Measurements from ENCODE around the gene EFNA2. TPM values are rescaled to one million over a fixed set of nuclear protein-coding genes. Genes with fewer than 3 reads are reported as not detected.
"Not testable (repeated sequence)": the region's sequence is repeated elsewhere in the genome, so short reads cannot be mapped to it uniquely, and the experiment has no call there.

EFNA2 gene
- total RNA-seq, 1 donor from 2014 or later, result not detected

DNA sequence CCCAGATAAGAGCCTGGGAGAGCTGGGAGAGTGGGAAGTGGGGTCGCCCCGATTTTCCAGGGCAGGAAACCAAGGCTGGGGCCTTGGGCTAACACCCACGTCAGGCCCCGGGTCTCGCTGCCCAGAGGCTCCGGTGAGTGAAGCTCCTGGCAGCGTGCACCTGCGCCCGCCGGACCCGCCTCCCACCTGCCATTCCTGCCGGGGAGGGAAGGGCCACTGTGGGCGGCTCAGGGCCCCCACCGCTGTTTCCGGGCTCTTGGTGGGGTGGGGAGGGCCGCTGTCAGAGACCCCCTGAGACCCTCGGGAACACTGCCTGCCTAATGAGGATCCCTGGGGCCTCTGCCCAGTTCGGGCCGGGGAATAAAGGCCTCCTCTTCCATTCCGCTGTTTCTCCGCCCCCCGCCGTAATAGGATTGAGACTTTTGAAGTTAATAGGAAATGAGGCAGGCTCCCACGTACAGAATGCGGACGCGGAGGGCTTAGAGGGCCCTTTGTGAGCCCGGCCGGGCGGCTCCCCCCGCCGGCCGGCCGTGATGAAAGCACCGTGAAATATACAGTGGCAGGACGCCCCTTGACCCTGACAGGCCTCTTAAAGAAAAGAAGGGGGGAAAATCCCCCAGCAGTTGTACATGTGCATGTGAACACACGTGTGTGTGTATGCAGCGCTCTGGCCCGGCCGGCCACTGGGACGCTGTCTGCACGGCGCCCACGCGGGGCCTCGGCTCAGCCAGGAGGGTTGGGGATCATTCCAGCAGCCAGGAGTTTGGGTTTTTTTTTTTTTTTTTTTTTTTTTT lies 33.2 kb downstream of the EFNA2 start:
- DNase-seq, result no peak

DNA sequence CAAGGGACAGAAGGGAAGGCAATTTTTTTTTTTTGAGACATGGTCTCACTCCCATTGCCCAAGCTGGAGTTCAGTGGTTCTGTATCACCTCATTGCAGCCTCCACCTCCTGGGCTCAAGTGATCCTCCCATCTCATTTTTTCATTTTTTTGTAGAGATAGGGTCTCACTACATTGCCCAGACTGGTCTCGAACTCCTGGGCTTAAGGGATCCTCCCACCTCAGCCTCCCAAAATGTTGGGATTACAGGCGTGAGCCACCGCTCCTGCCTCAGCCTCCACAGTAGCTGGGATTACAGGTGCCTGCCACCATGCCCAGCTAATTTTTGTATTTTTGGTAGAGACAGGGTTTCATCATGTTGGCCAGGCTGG lies 34.6 kb downstream of the EFNA2 start:
- not testable (repeated sequence) for DNase-seq

DNA sequence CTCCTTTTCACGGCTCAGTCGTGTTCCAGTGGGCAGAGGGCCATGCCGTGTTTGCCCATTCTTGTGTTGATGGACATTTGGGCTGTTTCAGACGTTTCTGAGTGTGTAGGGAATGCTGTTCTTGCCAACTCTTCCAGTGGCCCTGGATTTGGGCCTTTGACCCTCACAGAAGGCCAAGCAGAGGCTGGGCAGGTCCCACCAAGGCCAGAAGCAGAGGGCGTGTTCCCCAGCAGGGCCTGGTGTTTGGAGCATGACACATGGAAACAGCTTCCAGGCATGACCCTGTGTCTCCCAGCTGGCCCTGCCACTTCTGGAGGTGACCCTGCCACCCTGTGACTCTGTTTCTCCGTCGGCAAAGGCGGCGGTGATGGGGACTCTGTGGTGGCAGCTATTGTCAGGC lies 35.9 kb downstream of the EFNA2 start:
- no peak for DNase-seq

DNA sequence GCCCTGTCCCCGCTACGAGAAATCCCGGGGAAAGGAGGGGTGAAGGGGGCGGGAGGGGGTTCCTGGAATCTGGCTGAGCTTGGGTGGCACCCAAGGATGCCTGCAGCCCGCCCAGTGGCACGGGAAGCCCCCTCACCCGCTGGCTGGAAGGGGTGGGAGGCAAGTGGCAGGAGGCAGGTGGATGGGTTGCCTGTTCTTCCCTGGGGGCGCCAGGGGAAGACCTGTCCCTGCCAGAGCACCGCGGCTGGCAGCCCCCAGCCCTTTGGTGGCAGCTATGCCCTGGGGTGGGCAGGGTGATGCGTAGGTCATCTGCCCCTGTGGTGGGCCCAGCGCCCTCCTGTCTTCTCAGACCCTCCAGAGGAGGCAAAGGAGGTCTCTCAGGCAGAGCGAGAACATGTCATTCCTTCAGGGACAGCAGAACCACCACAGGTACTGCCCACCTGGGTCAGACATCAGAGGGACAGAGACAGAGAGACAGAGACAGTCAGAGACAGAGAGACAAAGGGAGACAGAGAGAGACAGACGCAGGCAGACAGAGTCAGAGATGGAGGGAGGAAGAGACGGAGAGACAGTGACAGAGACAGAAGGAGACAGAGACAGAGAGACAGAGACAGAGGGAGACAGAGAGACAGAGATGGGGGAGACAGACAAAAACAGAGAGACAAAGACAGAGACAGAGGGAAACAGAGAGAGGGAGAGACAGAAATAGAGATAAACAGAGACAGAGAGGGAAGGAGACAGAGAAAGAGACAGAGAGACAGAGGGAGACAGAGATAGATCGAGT lies 36.7 kb downstream of the EFNA2 start:
- DNase-seq, result no peak

DNA sequence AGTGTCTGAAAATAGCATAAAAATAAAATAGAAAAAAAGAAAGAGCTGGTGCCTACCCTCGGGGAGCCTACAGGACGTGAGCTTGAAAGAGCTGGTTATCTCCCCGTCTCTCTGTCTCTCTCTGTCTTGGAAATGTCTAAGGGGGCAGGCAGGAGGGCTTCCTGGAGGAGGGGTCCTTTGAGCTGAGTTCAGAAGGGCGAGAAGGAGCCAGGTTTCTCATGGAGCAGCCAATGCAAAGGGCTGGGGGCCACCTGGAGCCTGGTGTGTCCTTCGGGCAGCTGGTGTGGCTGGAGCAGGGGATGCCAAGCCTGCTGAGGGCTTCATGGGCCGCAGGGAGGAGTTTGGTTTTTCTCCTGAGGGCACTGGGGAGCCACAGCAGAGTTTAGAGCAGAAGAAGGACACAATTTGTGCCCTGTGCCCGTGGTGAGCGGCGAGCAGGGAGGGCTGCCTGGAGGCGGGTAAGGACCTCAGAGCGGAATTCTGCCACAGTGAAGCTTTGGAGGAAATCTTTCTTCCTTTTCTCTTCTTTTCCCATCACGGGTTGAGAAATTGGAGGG lies 38.7 kb downstream of the EFNA2 start:
- no peak for DNase-seq

DNA sequence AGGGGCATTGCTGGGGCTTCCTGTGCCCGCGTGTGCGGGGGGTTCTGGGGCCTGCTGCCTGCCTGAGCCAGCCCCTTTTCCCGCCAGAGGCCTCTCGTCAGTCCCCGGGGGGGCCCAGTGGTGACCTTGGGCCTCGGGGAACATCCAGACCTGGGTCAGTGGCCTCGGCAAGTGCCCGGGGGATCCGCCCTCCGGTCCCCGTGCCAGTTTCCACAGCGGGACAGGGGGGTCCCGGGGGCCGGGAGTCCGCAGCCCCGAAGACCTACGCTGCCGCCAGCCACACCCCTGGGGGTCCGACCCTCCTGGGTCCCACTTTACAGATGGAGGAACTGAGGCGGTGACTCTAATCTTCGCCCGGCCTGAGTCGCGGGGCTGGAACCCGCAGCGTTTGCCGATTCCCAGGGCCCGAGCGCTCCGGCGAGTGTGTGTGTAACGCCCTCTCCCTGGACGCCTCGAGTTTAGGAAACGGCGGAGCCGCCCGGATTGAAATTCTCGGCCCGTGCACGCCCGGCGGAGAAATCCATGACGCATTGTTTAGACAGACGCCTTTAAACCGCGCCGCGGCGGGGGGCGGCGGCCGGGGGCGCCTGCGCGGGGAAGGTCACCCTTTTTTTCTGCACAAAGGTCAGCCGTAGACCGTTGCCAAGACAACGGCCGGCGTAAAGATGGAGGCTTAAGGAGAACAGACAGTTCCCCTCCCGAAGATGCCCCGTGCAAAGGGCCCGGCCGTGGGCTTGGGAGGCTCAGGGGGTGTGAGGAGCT lies 39.3 kb downstream of the EFNA2 start:
- peak; percentile 85 for DNase-seq

DNA sequence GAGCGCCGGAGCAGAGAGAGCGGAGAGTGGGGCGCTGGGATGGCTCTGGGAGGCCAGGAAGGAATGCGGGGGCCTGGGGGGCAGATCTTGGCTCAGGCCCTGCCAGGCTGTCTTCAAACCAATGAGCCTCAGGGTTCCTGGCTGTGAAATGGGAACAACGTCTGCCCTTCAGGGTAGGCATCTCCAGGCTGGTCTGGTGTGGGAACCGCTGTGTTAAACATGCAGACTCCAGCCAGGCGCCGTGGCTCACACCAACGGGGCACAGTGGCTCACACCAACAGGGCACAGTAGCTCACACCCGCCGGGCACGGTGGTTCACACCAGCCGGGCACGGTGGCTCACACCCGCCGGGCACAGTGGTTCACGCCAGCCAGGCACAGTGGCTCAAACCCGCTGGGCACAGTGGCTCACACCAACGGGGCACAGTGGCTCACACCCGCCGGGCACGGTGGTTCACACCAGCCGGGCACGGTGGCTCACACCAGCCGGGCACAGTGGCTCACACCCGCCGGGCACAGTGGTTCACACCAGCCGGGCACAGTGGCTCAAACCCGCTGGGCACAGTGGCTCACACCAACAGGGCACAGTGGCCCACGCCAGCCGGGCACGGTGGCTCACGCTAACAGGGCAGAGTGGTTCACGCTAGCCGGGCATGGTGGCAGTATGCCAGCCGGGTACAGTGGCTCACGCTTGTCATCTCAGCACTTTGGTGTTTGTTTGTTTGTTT lies 40.1 kb downstream of the EFNA2 start:
- no peak for DNase-seq

DNA sequence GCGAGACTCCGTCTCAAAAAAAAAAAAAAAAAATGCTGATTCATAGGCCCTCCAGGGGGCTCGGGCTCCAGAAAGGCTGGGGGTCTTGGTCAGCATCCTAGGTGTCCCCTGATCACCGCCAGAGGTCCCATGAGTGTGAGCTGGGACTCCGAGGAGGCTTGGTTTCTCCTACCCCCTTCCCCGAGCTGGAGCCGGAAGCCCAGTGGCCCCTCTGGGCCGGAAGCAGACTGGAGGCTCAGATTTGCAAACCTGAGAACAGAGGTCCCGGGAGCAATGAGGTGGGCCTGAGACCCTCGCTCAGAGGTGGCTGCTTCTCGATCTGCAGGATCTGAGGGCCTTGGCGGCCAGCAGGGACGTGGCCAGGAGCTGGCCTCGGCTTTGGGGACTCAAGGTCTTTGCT lies 41.5 kb downstream of the EFNA2 start:
- DNase-seq, result no peak

DNA sequence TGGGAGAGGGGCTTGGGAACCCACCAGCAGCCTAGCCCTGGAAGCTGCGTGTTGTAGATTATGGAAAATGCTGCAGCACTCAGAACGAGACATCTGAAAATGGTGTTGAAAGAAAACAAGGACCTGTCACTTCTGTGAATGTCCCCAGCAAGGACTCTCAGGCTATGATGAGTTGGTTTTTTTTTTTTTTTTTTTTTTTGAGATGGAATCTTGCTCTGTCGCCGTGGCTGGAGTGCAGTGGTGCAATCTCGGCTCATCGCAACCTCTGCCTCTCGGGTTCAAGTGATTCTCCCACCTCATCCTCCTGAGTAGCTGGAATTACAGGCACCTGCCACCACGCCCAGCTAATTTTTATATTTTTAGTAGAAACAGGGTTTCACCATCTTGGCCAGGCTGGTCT lies 46.5 kb downstream of the EFNA2 start:
- not testable (repeated sequence) for DNase-seq

DNA sequence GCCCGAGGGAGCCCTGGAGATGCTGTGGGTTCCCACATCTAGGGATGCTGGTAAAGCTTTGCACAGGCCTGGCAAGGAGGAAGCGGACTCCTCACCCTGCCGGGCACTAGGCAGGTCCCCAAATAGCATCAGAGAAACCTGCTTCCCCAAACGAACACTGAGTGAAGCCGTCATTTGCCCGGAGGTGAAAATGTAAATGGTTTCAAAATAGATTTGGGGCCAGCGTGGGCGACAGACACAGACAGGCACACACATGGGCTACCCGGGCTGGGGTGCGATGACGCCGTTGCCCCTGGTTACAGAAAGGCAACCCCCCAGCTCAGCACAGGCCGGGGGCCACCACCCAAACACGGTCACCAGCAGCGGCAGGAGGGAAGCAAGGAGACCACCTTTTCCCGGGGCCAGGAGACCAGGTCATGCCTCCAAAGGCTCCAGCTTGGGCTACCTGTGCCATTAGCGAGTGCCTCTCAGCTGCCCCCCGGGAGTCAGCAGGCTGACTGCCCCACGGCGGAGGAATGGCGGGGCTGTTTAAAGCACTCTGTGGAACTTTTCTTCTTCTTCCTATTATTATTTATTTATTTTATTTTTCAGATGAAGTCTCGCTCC lies 50.5 kb downstream of the EFNA2 start:
- DNase-seq, result no peak

DNA sequence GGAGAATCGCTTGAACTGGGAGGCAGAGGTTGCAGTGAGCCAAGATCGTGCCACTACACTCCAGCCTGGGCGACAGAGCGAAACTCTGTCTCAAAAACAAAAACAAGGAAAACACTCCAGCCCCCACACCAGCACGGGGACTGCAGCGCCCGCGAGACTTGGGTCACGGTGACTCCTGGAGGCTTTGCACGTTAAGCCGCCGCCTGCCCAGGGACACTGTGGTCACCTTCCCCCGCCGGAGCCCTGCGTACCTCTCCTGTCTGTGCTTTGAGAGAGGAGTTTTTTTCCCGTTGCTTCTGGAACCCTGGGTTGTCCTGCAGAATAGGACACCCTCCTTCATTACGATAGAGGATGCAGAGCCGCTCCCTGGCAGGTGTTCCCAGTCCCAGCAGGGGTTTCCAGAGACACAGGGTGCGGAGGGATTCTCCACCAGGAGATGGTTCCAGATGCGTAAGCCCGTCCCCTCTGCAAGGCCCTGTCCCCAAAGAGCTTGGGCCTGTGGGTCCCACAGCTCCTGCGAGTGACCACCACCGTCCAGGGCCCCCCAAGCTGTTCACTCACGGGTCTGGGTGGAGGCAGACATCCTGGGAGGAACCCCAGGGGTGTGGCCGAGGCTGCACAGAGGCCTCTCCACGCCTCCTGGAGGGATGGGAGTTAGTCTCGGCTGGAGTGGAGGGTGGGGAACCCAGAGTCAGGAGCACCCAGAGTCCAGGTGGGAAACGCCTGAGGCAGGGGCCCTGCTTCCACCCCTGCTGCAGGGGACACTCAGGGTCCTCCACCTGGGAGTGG lies 55.2 kb downstream of the EFNA2 start:
- DNase-seq, result no peak

DNA sequence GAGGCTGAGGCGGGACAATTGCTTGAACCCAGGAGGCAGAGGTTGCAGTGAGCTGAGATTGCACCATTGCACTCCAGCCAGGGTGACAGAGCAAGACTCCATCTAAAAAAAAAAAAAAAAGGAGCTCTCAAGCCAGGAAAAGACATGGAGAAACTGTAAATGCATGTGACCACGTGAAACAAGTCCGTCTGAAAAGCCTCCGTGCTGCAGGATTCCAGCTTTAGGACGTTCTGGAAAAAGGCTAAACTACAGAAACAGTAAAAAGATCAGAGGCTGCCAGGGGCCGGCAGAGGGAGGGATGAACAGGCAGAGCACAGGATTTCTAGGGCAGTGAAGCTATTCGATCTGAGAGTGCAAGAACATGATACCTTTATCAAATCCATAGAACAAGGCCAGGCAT lies 57.4 kb downstream of the EFNA2 start:
- DNase-seq, result peak; percentile 45

DNA sequence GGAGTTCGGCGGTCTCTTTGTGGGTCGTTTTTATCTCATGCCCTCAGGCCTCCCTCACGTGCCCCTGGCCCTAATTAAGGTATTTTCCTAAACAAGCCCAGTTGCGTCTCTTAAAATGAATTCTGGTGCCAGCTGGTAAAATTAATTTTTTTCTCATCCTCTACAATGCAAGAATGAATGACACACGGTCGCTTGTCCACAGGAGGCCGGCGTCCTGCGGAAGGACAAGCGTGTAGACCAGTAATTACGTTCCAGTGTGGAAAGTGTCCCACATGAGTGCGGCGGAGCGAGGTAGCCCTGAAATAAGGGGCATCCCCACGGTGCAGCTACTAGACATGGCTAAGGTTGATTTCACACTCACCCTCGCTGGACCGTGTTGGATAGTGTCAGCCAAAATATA lies 63.5 kb downstream of the EFNA2 start:
- DNase-seq, result no peak

DNA sequence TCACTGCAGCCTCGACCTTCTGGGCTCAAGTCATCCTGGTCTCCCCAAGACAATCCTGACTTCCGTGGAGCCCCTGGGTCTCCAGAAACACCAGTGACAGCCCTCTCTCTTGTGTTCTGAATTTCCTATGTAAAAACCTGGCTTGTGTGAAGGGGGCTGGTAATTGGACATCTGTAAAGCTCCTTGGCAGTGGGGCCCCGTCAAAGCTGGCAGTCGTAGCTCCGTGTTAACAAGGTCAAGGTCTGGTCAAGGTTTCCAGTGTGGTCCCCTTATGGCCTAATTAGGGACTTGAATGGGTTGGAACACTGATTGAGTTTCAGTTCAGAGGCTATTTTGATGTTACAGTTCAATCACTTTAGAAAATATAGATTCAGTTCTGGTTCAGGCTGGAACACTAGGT lies 65.2 kb downstream of the EFNA2 start:
- no peak for DNase-seq

Other genes starting within 250 kb of the EFNA2 start
- 22.1 TPM for gene ABCA7, start 245.8 kb upstream of the EFNA2 start, total RNA-seq
- 16.8 TPM for gene ARHGAP45, start 218.7 kb upstream of the EFNA2 start, total RNA-seq
- gene POLR2E, start 190.5 kb upstream of the EFNA2 start, total RNA-seq, result 73.4 TPM
- 115 TPM for gene GPX4, start 181.9 kb upstream of the EFNA2 start, total RNA-seq
- 20.9 TPM for gene SBNO2, start 111.6 kb upstream of the EFNA2 start, total RNA-seq
- gene STK11, start 80.1 kb upstream of the EFNA2 start, total RNA-seq, result 64.9 TPM
- gene CBARP, start 47.9 kb upstream of the EFNA2 start, total RNA-seq, result 1.1 TPM
- 67.2 TPM for gene ATP5F1D, start 44.1 kb upstream of the EFNA2 start, total RNA-seq
- 26.7 TPM for gene MIDN, start 37.3 kb upstream of the EFNA2 start, total RNA-seq
- 434 TPM for gene CIRBP, start 16.5 kb upstream of the EFNA2 start, total RNA-seq
- gene FAM174C, start 10.3 kb upstream of the EFNA2 start, total RNA-seq, result 3.9 TPM
- gene NDUFS7, start 98.0 kb downstream of the EFNA2 start, total RNA-seq, result 90.7 TPM
- 102 TPM for gene GAMT, start 115.7 kb downstream of the EFNA2 start, total RNA-seq
- 55.9 TPM for gene DAZAP1, start 121.7 kb downstream of the EFNA2 start, total RNA-seq
- gene RPS15, start 152.5 kb downstream of the EFNA2 start, total RNA-seq, result 585 TPM
- 1.5 TPM for gene APC2, start 164.2 kb downstream of the EFNA2 start, total RNA-seq
- gene C19orf25, start 193.3 kb downstream of the EFNA2 start, total RNA-seq, result 14.6 TPM
- 1.0 TPM for gene PCSK4, start 204.5 kb downstream of the EFNA2 start, total RNA-seq
- gene REEP6, start 205.3 kb downstream of the EFNA2 start, total RNA-seq, result 4.2 TPM
- gene ADAMTSL5, start 227.1 kb downstream of the EFNA2 start, total RNA-seq, result 9.0 TPM
- 0.51 TPM for gene PLK5, start 238.2 kb downstream of the EFNA2 start, total RNA-seq

All from tongue (tissue), 2 donors.